LoVo (cell line): ENCODE measurements around the gene PPM1B.
"Not testable (repeated sequence)": the region's sequence is repeated elsewhere in the genome, so short reads cannot be mapped to it uniquely, and the experiment has no call there.

Experiments
- DNase-seq: peaks from one replicate; pipeline ENCODE4 v3.0.0-alpha.2; 2016; ENCODE audit warnings: low spot score

The PPM1B gene

DNA sequence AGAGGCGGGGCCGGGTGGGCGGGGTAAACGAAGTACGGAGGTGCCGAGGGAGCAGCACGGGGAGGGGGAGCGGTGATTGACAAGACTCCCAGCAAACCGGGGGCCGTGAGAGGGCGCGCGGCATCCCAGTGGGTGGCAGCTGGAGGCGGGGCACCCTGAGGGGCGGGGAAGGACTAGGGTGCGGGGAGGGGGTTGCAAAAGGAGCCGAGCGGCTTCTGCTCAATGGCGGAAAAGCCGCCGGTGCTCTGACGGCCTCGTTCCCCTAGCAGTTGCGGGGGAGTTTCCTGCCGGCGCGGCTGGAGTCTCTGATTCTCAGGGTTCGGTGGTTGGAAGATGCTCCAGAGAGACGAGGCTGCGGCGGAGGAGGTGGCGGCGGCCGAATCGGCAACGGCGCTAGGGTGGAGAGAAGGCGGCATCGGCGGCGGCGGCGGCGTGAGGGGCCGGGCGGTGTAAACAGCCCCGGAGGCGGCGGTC lies at the start of gene PPM1B:
Gene PPM1B (plus strand): TSS at position 195 of the 474 bp plus-strand sequence. CDS start 32,325 bp downstream, outside the sequence.
- no peak for DNase-seq

GRCh38 chr2:44119878-44120277 lies 48.8 kb upstream of the PPM1B start:
- DNase-seq: no peak

DNA sequence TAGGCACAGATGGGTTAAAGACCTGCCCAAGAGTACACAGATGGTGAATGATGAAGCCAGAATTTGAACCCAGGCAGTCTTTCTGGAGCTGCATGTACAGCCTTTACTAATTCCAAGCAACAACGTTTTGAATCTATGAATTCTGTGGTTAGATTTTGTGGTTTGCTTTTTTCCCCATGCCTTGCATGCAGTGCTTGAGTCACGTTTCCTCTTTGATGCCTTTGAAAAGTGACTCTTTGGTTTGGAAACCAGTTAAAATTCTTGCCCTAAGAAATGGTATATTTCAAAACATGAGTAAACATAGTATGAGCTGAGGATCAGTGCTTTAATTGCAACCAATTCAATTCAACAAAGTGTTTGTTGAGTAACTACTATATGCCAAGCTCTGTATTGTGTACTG lies 48.2 kb upstream of the PPM1B start:
- peak; percentile 18 for DNase-seq

GRCh38 chr2:44121899-44122298 lies 46.8 kb upstream of the PPM1B start:
- DNase-seq: no peak

DNA sequence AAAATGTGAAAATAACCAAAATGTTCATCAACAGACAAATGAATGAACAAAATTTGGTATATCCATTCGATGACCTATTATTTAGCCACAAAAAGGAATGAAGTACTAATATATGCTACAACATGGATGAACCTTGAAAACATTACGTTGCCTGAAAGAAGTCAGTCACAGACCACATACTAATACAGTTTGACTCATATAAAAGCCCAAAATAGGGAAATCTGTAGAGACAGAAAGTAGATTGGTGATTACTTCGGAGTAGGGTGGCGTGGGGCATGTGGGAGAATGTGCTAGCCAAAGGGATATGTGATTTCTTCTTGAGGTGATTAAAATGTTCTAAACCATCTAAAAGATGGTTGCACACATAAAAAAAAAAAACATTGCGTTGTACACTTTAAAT lies 44.2 kb upstream of the PPM1B start:
- DNase-seq: no peak

DNA sequence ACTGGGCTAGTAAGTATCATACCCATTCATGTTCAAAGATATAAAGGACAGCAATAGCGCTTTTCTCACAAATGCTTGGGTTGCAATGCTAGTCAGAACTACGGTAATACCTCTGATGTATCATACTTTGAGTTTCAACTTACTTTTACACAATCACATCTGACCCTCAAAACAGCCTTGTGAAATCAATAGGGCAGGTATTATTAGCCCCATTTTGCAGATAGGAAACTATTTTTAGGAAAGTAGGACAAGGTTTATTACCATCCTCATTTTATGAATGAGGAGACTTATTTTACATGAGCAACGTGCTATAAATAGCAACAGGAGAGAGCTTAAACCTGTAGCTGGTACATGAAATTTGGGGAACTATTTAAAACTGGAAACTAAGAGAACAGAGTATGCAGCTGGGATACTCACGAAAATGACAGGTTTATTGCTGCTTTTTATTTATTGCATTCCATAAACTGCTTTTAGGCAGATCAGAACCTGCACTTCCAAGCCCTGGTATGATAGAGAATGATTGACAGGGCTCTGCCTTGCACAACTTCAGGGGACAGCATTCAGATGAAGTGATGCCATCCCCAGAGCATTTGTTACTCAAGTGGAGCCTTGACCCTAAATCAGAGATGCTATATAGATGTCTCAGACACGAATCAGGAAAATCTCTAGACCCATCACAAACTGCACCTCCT lies 42.4 kb upstream of the PPM1B start:
- DNase-seq: no peak

DNA sequence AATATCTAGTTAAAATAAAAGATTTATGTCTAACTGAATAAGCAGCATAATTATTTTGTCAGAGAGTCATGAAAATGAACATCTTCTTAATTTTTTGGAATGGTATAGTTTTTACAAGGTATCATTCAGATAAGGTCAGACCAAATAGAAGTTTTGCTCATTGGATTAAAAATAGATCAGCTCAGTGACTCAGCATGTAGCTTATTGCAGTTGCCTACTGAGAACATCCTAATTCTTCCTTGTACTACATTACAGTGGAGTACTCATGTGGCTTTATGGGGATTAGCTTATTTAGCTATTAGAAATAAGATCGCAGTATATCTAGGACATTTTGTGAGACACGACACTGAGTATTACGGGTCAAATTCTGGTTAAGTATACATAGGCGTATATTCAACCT lies 38.2 kb upstream of the PPM1B start:
- no peak for DNase-seq

DNA sequence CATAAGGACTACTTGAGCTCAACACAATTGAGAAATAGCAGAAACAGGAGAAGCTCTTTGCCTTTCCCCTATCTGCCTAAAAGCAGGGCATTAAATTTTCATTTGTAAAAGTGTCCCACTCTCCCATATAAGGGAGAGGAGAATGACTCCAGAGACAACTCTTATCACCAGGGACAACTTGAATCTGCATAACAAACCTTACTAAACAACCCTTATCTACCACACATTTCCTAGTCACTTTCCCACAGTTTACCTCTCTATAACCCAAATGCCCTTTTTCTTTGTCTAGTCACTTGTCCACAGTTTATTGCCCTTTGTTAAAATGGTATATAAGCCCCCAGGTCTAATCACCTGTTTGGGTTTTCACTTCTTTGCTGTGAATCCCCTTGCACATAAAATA lies 37.5 kb upstream of the PPM1B start:
- DNase-seq: no peak

DNA sequence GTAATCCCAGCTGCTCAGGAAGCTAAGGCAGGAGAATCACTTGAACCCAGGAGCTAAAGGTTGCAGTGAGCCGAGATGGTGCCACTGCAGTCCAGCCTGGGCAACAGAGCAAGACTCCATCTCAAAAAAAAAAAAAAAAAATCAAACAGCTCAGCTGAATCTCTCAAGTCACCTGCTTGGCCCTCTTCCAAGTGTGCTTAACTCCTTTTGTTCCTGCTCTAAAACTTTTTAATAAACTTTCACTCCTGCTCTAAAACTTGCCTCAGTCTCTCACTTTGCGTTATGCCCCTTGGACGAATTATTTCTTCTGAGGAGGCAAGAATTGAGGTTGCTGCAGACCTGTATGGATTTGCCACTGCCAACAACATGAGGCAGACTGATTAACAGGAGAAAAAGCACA lies 35.1 kb upstream of the PPM1B start:
- not testable (repeated sequence) for DNase-seq

DNA sequence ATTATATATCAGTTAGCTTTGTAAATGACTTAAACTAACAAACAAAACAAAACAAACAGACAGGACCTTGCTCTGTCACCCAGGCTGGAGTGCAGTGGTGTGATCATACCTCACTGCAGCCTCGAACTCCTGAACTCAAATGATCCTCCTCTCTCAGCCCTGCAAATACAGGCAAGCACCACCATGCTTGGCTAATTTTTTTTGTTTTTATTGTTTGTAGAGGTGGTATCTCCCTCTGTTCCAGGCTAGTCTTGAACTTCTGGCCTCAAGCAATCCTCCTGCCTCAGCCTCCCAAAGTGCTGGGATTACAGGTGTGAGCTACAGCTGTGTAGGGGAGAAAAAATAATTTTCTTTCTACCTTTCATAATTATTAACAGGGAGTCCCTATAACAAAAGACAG lies 33.8 kb upstream of the PPM1B start:
- no peak for DNase-seq

DNA sequence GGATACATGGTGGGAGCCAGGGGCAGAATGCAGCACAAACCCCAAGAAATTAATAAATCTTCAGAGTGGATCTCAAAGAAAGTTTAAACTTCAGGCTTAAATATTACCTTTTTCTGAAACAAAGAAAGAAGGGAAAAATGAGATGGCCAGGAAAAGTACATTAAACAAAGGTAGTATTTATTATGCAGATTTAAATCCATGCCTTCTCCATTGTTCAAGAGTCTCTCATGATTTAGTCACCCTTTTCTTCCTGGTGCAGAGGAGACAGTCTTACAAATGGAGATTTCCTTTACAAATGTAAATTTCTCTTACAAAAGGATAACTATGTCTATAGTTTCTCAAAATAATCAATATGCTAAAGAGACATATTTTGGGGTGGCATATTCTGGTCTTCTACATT lies 33.4 kb upstream of the PPM1B start:
- no peak for DNase-seq

- DNase-seq: no peak
Observed at GRCh38 chr2:44135771-44136170, 32.9 kb upstream of the PPM1B start.

GRCh38 chr2:44136252-44136651 lies 32.4 kb upstream of the PPM1B start:
- DNase-seq: peak; percentile 58

DNA sequence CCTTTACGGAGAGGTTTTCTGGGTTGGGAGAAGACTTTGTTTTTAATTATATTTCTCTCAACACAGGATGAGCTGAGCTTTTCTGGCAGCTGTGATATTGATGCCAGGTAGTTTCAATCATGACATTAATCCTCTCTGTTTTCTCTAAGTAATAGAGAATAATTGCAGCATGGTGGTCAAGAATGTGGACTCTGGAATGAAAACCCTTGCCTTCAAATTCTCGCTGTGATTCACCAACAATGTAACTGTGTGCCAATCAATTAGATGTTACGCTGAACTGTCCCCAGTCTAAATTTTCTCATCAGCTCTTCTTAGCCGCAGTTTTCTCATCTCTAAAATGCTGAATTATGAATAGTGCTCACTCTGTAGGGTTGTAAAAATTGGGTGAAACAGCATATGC lies 31.6 kb upstream of the PPM1B start:
- no peak for DNase-seq

DNA sequence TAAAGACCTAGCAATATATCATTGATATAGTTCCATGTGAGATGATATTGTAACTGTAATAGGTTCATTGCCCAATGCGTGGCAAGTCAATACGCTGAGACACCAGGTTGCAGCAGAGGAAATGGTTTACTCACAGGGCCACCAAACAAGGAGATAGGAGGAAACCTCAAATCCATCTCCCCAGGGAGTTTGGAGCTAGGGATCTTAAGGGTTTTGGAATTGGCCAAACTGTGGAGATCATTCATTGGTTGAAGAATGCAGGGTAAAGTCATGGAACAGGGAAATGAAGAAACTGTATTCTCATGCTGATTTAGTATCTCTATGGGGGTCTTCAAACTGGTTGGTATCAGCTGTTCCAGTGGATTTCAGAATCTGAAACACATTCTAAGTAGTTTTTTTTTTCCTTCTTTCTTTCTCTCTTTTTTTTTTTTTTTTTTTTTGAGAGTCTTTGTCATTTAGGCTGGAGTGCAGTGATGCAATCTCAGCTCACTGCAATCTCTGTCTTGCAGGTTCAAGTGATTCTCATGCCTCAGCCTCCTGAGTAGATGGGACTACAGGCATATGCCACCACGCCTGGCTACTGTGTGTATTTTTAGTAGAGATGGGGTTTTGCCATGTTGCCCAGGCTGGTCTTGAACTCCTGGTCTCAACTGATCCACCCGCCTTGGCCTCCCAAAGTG lies 30.7 kb upstream of the PPM1B start:
- no peak for DNase-seq

DNA sequence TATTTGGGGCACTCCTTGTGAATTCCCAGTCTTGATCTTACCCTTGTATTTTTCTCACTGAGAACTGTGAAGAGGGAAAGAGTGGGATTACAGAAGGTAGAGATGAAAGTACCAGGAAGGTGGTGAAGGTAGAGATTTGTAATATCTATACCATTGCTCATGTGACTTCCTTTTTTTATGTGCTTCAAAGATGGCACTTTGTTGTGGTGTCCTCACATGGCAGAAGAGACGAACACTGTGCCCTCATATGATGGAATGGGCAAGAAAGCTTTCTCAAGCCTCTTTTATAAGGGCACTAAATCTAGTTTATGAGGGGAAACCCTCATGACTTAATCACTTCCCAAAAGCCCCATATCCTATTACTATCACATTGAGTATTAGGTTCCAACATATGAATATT lies 28.9 kb upstream of the PPM1B start:
- no peak for DNase-seq

DNA sequence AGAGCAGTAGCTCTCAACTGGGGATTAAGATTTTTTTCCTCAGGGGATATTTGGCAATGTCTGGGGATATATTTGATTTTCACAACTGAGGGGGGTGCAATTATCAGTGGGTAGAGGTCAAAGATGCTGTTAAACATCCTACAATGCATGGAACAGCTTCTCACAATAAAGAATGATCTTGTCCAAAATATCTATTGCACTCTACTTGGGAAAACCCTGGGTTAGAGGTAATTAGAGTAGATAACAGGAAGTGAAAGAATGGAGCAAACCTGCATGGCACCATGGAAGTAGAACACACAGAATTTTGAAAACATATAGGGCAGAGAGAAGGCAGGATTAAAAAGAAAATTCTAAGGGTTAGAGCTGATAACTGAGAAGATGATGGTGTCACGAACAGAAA lies 26.4 kb upstream of the PPM1B start:
- DNase-seq: no peak

- no peak for DNase-seq
Observed at GRCh38 chr2:44143701-44144100, 25.0 kb upstream of the PPM1B start.

DNA sequence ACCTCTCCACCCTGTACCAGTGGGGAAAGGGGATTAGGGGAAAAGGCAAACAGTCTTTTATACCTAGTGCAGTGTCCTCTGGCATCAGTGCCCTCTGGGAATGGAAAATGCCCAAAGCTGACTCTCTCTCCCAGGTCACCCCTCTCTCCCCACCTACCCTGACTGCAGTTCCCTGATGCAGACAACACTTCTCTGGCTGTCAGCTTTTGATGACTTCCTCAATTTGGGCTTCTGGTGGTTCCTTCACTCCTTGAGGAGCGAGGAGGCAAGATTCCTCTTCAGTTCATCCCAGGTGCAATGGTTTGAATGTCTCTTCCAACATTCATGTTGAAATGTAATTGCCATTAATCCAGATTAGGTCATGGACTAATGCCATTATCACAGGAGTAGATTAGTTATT lies 19.7 kb upstream of the PPM1B start:
- DNase-seq: no peak

DNA sequence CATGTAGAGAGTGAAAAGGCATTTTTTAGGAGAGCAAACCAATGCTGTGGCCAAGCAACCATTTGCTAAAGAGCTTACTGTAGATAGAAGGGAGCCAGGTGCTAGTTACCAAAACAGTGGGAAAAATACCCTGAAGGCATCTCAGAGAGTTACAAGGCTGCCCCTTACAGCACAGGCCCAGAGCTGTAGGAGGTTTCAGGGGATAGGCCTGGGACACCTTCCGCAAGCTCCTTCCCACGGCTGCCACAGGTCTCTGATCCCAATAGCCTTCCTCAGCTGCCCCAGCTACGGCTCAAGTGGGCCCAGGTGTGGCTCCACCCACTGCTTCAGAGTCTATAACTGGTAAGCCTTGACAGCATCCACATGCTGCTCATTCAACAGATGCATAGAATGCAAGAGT lies 18.2 kb upstream of the PPM1B start:
- no peak for DNase-seq

GRCh38 chr2:44152865-44153669 lies 15.6 kb upstream of the PPM1B start:
- no peak for DNase-seq

DNA sequence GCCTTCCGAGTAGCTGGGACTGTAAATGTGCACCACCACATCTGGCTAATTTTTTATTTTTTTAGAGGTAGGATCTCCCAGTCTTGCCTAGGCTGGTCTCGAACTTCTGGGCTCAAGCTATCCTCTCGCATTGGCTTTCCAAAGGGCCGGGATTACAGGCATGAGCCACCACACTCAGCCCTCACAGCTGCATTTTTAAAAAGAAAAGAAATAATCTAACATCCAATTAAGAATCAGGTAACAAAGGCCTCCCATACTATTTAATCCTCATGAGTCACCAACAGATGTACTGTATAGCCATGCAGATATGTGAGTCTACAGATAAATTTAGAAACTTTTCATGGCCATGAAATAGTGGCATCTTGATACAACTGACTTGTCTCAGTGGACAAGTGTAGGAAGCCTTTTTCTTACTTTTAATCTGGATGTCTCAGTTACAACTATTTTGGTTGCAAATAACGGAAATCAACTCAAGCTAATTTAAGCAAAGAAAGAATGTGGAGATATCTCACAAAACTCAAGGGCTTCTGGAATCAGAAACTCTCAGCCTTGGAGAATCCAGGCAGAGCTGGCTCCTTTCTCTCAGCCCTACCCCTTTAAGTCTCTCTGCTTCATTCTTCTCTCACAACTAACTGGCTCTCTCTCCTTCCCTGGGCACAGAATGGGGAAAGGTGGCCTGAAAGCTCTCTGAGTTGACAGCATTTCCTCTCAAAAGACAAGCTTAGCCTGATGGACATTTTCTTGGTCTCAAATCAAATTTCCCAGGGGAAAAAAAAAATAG lies 12.8 kb upstream of the PPM1B start:
- DNase-seq: peak; percentile 9
